Effector memory CD4-positive, alpha-beta T cell (primary cell): ENCODE measurements around the gene NCK1.

ENCODE experiments used
- DNase-seq, 3 donors: peaks; one replicate each; pipeline ENCODE4 v3.0.0-alpha.2; 2020
- H3K27ac ChIP-seq: 2 replicates; pipeline ENCODE4 v1.7.0; 2013; ENCODE audit warnings: mild to moderate bottlenecking, low read length, moderate library complexity; ENCODE audit not compliant: insufficient read depth, poor library complexity, severe bottlenecking
- H3K27me3 ChIP-seq: replicated peaks from 2 replicates; pipeline ENCODE4 v1.7.0; 2013; ENCODE audit warnings: mild to moderate bottlenecking, low read length; ENCODE audit not compliant: insufficient read depth, control insufficient read depth, poor library complexity, severe bottlenecking
- H3K36me3 ChIP-seq: 2 replicates; pipeline ENCODE4 v1.7.0; 2013; ENCODE audit warnings: mild to moderate bottlenecking, low read length, moderate library complexity; ENCODE audit not compliant: control insufficient read depth, insufficient read depth
- H3K4me1 ChIP-seq: 2 replicates; pipeline ENCODE4 v1.7.0; 2013; ENCODE audit warnings: low read length, mild to moderate bottlenecking; ENCODE audit not compliant: control insufficient read depth, insufficient read depth, poor library complexity, severe bottlenecking
- H3K4me3 ChIP-seq: 2 replicates; pipeline ENCODE4 v1.7.0; 2013; ENCODE audit warnings: low read length, low read depth, mild to moderate bottlenecking; ENCODE audit not compliant: insufficient read depth, poor library complexity, severe bottlenecking
- H3K9me3 ChIP-seq: 2 replicates; pipeline ENCODE4 v1.7.0; 2013; ENCODE audit warnings: mild to moderate bottlenecking, low read length, moderate library complexity; ENCODE audit not compliant: control insufficient read depth

The NCK1 gene

GRCh38 chr3:136994772-136995516 lies 132.9 kb downstream of the NCK1 start:
- Histone ChIP-seq H3K4me3 (no peak overlapping the region), H3K27ac (no peak overlapping the region), H3K27me3 (no peaks in the 10 kb centered on the region), H3K36me3 (no peaks in the 10 kb centered on the region), H3K4me1 (no peaks in the 10 kb centered on the region), H3K9me3 (no peaks in the 10 kb centered on the region)
- no peak for DNase-seq

DNA sequence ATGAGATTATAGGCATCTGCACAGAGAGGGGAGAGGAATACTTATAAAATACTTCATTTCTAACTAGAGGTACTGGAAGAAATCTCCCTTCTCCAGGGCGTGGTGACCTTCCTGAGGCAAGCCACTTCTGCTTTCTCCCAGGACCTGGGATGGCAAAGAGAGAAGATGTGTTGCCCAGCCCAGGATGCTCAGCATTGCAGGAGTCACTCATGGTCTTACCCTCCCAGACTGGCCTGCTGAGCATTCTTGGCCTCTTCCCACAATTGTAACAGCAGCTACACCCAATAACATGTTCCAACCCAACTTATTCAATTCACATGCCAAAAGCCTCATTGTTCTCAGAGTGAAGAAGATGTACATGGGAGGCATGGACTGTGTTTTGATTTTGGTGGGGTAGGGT lies 133.6 kb downstream of the NCK1 start:
- Histone ChIP-seq H3K4me3 (no peak overlapping the region), H3K27me3 (no peaks in the 10 kb centered on the region), H3K27ac (no peak overlapping the region), H3K4me1 (no peaks in the 10 kb centered on the region), H3K9me3 (no peaks in the 10 kb centered on the region), H3K36me3 (no peaks in the 10 kb centered on the region)
- no peak for DNase-seq
